ENCODE measurements around the gene CWC27.
"Not testable (repeated sequence)": the region's sequence is repeated elsewhere in the genome, so short reads cannot be mapped to it uniquely, and the experiment has no call there.

CWC27 gene

DNA sequence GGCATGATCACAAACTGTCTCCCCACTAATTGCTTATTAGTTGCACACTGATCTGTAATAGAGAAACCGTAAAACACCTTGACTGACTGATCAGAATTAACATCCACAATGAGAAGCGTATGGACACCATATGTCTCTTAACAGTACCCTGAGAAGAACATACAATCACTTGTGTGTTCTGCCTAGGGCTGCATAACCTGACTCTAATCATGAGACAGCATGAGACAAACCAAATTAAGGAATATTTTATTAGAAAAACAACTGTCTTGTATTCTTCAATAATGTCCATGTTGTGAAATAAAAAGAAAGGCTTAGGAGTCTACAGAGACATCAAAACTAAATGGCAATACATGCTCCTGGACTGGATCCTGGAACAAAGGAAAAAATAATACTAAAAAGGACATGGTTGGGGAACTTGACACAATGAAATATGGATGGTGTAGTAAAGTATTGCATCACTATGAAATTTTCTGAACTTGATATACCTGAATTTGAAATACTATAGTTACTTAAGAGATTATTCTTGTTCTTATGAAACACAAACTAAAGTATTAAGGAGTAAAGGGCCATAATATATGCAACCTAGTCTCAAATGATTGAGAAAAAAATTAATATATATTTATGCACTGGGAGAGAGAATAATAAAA, 162.1 kb downstream of the CWC27 start:
- H3K4me3 ChIP-seq (ENCODE audit: low read length in 2 of 2), result no peak overlapping the region
- no peaks in the 10 kb centered on the region for H3K9me3 ChIP-seq (ENCODE audit: control insufficient read depth in 2 of 2, low read length in 2 of 2)
- H3K27ac ChIP-seq (ENCODE audit: low read depth in 2 of 2, low read length in 2 of 2), result no peak overlapping the region
- no peak overlapping the region for H3K9ac ChIP-seq (ENCODE audit: low read depth in 1 of 2, low read length in 2 of 2)
- no peaks in the 10 kb centered on the region for H3K4me1 ChIP-seq (ENCODE audit: control insufficient read depth in 2 of 2, insufficient read depth in 2 of 2, low read length in 2 of 2)
- no peaks in the 10 kb centered on the region for H3K27me3 ChIP-seq (ENCODE audit: control insufficient read depth in 2 of 2, insufficient read depth in 2 of 2, low read length in 2 of 2)
- no peaks in the 10 kb centered on the region for H3K36me3 ChIP-seq (ENCODE audit: control insufficient read depth in 2 of 2, insufficient read depth in 2 of 2, low read length in 2 of 2)

DNA sequence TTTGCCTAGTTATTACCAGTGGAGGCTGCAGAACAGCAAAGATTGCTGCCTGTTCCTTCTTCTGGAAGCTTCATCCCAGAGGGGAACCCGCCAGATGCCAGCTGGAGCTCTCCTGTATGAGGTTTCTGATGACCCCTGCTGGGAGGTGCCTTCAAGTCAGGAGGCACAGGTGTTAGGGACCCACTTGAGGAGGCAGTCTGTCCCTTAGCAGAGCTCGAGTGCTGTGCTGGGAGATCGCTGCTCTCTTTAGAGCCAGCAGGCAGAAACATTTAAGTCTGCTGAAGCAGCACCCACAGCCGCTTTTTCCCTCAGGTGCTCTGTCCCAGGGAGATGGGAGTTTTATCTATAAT, 170.7 kb downstream of the CWC27 start:
- H3K9ac ChIP-seq (ENCODE audit: low read depth in 1 of 2, low read length in 2 of 2); H3K27ac ChIP-seq (ENCODE audit: low read depth in 2 of 2, low read length in 2 of 2); H3K36me3 ChIP-seq (ENCODE audit: control insufficient read depth in 2 of 2, insufficient read depth in 2 of 2, low read length in 2 of 2); H3K27me3 ChIP-seq (ENCODE audit: control insufficient read depth in 2 of 2, insufficient read depth in 2 of 2, low read length in 2 of 2); H3K4me1 ChIP-seq (ENCODE audit: control insufficient read depth in 2 of 2, insufficient read depth in 2 of 2, low read length in 2 of 2); H3K9me3 ChIP-seq (ENCODE audit: control insufficient read depth in 2 of 2, low read length in 2 of 2); H3K4me3 ChIP-seq (ENCODE audit: low read length in 2 of 2): not testable (repeated sequence)

DNA sequence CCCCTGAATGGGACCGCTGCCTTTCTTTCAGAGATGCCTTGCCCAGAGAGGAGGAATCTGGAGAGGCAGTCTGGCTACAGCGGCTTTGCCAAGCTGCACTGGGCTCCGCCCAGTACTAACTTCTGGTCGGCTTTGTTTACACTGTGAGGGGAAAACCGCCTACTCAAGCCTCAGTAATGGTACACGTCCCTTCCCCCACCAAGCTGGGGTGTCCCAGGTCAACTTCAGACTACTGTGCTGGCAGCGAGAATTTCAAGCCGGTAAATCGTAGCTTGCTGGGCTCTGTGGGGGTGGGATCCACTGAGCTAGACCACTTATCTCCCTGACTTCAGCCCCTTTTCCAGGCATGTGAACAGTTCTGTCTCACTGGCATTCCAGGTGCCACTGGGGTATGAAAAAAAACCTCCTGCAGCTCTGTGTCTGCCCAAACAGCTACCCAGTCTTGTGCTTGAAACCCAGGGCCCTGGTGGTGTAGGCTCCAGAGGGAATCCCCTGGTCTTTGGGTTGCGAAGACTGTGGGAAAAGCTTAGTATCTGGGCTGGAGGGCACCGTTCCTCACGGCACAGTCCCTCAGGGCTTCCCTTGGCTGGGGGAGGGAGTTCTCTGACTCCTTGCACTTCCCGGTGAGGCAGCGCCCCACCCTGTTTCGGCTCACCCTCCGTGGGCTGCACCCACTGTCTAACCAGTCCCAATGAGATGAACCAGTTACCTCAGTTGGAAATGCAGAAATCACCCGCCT, 171.2 kb downstream of the CWC27 start:
- Histone ChIP-seq H3K27me3 (ENCODE audit: control insufficient read depth in 2 of 2, insufficient read depth in 2 of 2, low read length in 2 of 2) (no peaks in the 10 kb centered on the region), H3K4me1 (ENCODE audit: control insufficient read depth in 2 of 2, insufficient read depth in 2 of 2, low read length in 2 of 2) (no peaks in the 10 kb centered on the region), H3K27ac (ENCODE audit: low read depth in 2 of 2, low read length in 2 of 2) (no peak overlapping the region), H3K9me3 (ENCODE audit: control insufficient read depth in 2 of 2, low read length in 2 of 2) (no peaks in the 10 kb centered on the region), H3K9ac (ENCODE audit: low read depth in 1 of 2, low read length in 2 of 2) (no peak overlapping the region), H3K36me3 (ENCODE audit: control insufficient read depth in 2 of 2, insufficient read depth in 2 of 2, low read length in 2 of 2) (no peaks in the 10 kb centered on the region), H3K4me3 (ENCODE audit: low read length in 2 of 2) (no peak overlapping the region)

DNA sequence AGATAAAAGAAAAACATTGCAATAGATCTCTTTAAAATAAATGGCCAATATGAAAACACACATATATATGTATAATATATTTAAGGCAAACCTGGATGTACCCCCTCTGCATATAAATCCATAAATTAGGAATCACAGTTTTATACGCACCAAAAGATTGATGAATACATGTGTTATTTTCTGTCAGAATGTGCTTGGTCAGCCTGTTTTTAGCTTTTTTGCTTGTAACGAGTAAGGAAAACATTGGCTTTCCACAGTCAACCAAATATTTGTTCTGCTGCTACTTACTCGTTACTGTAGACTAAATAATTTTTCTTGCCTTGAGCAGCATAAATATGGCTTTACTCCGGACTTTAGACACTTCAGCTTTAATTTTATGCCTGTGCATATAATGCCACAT, 173.7 kb downstream of the CWC27 start:
- no peak overlapping the region for H3K27ac ChIP-seq (ENCODE audit: low read depth in 2 of 2, low read length in 2 of 2)
- no peak overlapping the region for H3K4me3 ChIP-seq (ENCODE audit: low read length in 2 of 2)
- H3K36me3 ChIP-seq (ENCODE audit: control insufficient read depth in 2 of 2, insufficient read depth in 2 of 2, low read length in 2 of 2), result no peaks in the 10 kb centered on the region
- no peaks in the 10 kb centered on the region for H3K4me1 ChIP-seq (ENCODE audit: control insufficient read depth in 2 of 2, insufficient read depth in 2 of 2, low read length in 2 of 2)
- no peaks in the 10 kb centered on the region for H3K9me3 ChIP-seq (ENCODE audit: control insufficient read depth in 2 of 2, low read length in 2 of 2)
- H3K9ac ChIP-seq (ENCODE audit: low read depth in 1 of 2, low read length in 2 of 2), result no peak overlapping the region
- H3K27me3 ChIP-seq (ENCODE audit: control insufficient read depth in 2 of 2, insufficient read depth in 2 of 2, low read length in 2 of 2), result no peaks in the 10 kb centered on the region

DNA sequence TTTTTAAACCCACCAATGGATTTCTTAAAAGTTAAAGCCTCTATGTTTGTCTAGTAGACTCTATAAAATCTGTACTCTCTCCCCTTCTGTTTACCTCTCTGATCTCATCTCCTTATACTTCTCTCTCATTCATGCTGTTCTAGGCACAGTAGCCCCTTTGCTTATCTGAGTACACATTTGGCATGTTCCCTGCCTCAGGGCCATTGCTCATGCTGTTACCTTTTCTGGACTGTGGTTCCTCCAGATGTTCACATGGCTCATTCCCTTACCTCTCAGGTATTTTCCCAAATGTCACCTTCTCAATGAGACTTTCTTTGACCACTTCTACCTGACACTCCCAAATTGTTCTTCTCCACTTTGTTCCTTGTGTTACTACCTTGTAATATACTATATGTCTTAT, 176.1 kb downstream of the CWC27 start:
- Histone ChIP-seq H3K9me3 (ENCODE audit: control insufficient read depth in 2 of 2, low read length in 2 of 2) (no peaks in the 10 kb centered on the region), H3K27ac (ENCODE audit: low read depth in 2 of 2, low read length in 2 of 2) (no peak overlapping the region), H3K4me1 (ENCODE audit: control insufficient read depth in 2 of 2, insufficient read depth in 2 of 2, low read length in 2 of 2) (no peaks in the 10 kb centered on the region), H3K4me3 (ENCODE audit: low read length in 2 of 2) (no peak overlapping the region), H3K36me3 (ENCODE audit: control insufficient read depth in 2 of 2, insufficient read depth in 2 of 2, low read length in 2 of 2) (no peaks in the 10 kb centered on the region), H3K9ac (ENCODE audit: low read depth in 1 of 2, low read length in 2 of 2) (no peak overlapping the region), H3K27me3 (ENCODE audit: control insufficient read depth in 2 of 2, insufficient read depth in 2 of 2, low read length in 2 of 2) (no peaks in the 10 kb centered on the region)

DNA sequence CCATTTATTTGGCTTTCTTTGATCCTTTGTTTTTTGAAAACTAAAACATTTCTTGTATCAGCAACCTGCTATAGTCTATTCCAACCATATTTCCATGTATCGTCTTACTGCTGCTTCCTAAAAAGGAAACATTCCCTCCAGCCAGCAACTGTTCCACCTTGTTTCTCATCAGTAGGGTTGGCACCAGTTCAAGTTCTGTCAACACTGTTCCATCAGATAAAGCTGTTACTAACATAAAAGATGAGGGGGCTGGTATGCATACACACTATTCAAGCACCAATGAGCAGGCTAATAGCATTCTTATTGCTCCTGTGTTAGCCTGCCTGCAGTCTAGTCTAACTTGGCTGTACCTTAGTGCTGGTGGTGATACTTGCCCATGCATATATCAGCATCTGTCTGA, 178.3 kb downstream of the CWC27 start:
- no peaks in the 10 kb centered on the region for H3K27me3 ChIP-seq (ENCODE audit: control insufficient read depth in 2 of 2, insufficient read depth in 2 of 2, low read length in 2 of 2)
- H3K4me1 ChIP-seq (ENCODE audit: control insufficient read depth in 2 of 2, insufficient read depth in 2 of 2, low read length in 2 of 2), result no peaks in the 10 kb centered on the region
- H3K9ac ChIP-seq (ENCODE audit: low read depth in 1 of 2, low read length in 2 of 2), result no peak overlapping the region
- H3K9me3 ChIP-seq (ENCODE audit: control insufficient read depth in 2 of 2, low read length in 2 of 2), result no peaks in the 10 kb centered on the region
- H3K4me3 ChIP-seq (ENCODE audit: low read length in 2 of 2), result no peak overlapping the region
- H3K27ac ChIP-seq (ENCODE audit: low read depth in 2 of 2, low read length in 2 of 2), result no peak overlapping the region
- H3K36me3 ChIP-seq (ENCODE audit: control insufficient read depth in 2 of 2, insufficient read depth in 2 of 2, low read length in 2 of 2), result no peaks in the 10 kb centered on the region

DNA sequence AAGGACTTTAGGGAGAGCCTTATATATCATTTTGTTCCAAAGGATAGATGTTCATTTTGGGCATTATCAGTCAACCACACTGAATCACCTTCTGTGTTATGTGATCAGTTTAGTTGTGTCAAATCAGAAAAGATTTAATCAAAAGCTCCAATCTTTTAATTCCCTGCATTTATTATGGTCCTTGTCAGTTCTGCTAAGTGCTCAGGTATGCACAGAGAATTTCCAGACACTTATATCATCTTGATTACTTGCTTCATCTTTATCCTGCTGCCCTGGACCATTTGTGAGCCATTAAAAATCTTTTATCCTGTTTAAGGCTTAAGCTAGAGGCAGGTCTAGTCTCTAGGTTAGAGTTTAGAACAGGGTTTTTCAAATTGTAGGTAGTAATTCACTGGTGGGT, 179.1 kb downstream of the CWC27 start:
- H3K9me3 ChIP-seq (ENCODE audit: control insufficient read depth in 2 of 2, low read length in 2 of 2), result no peaks in the 10 kb centered on the region

DNA sequence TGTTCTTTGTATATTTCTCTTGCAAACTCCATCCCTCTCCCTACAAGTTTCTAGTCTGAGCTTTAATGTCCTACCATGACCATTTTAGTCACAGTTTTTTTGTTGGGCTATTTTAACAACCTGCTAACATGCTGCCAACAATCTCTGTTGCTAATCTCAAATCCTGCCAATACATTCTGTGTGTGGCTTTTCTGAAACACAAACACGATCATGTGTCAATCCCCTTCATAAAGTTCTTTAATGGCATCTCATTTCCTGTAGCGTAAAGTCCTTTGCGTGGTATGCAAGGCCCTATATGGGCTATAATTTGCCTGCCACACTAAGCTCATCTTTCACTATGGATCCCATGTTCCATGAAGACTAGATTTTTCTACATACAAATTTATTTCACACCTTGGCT, 180.6 kb downstream of the CWC27 start:
- Histone ChIP-seq H3K27ac (ENCODE audit: low read depth in 2 of 2, low read length in 2 of 2) (no peak overlapping the region), H3K9me3 (ENCODE audit: control insufficient read depth in 2 of 2, low read length in 2 of 2) (no peaks in the 10 kb centered on the region), H3K4me1 (ENCODE audit: control insufficient read depth in 2 of 2, insufficient read depth in 2 of 2, low read length in 2 of 2) (no peaks in the 10 kb centered on the region), H3K27me3 (ENCODE audit: control insufficient read depth in 2 of 2, insufficient read depth in 2 of 2, low read length in 2 of 2) (no peaks in the 10 kb centered on the region), H3K36me3 (ENCODE audit: control insufficient read depth in 2 of 2, insufficient read depth in 2 of 2, low read length in 2 of 2) (no peaks in the 10 kb centered on the region), H3K9ac (ENCODE audit: low read depth in 1 of 2, low read length in 2 of 2) (no peak overlapping the region), H3K4me3 (ENCODE audit: low read length in 2 of 2) (no peak overlapping the region)

More for the DNA sequence above, 179.1 kb downstream of the CWC27 start:
- H3K27ac ChIP-seq (ENCODE audit: low read depth in 2 of 2, low read length in 2 of 2), result no peak overlapping the region
- no peaks in the 10 kb centered on the region for H3K4me1 ChIP-seq (ENCODE audit: control insufficient read depth in 2 of 2, insufficient read depth in 2 of 2, low read length in 2 of 2)
- no peak overlapping the region for H3K4me3 ChIP-seq (ENCODE audit: low read length in 2 of 2)
- no peaks in the 10 kb centered on the region for H3K27me3 ChIP-seq (ENCODE audit: control insufficient read depth in 2 of 2, insufficient read depth in 2 of 2, low read length in 2 of 2)
- H3K36me3 ChIP-seq (ENCODE audit: control insufficient read depth in 2 of 2, insufficient read depth in 2 of 2, low read length in 2 of 2), result no peaks in the 10 kb centered on the region
- no peak overlapping the region for H3K9ac ChIP-seq (ENCODE audit: low read depth in 1 of 2, low read length in 2 of 2)

DNA sequence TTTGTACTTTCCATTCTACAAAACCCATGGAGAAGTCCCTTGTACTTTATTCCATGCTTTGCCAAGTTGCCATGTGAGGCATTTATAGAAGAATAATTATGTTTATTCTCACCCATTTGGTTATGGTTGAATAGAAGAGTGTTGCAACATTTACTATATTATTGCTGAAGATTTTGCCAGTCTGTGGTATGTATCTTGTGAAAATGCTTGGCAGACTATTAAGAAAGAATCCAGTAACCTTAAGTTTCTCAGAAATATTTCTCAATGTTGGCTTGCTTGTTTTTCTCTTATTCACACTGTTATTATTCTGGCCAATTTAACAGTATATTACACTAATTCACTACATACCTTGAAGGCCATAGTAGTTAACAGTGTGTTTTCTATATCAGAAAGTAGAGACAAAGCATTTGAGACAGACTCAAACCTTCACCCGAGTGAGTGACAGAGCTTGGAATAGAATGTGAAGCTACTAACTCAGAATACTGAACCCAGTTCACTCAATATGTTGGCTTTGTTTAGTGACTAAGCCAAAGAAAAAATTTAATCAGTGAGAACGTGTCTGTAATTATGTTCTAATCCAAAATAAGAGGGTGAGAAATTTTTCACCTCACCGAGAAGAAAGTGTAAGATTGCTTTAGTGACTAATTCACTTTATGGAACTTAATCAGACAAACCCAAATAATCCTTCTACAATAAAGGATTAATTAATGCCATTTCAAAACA, 184.4 kb downstream of the CWC27 start:
- Histone ChIP-seq H3K9me3 (ENCODE audit: control insufficient read depth in 2 of 2, low read length in 2 of 2) (no peaks in the 10 kb centered on the region), H3K27me3 (ENCODE audit: control insufficient read depth in 2 of 2, insufficient read depth in 2 of 2, low read length in 2 of 2) (no peaks in the 10 kb centered on the region), H3K4me3 (ENCODE audit: low read length in 2 of 2) (no peak overlapping the region), H3K36me3 (ENCODE audit: control insufficient read depth in 2 of 2, insufficient read depth in 2 of 2, low read length in 2 of 2) (no peaks in the 10 kb centered on the region), H3K27ac (ENCODE audit: low read depth in 2 of 2, low read length in 2 of 2) (no peak overlapping the region), H3K9ac (ENCODE audit: low read depth in 1 of 2, low read length in 2 of 2) (no peak overlapping the region), H3K4me1 (ENCODE audit: control insufficient read depth in 2 of 2, insufficient read depth in 2 of 2, low read length in 2 of 2) (no peaks in the 10 kb centered on the region)

DNA sequence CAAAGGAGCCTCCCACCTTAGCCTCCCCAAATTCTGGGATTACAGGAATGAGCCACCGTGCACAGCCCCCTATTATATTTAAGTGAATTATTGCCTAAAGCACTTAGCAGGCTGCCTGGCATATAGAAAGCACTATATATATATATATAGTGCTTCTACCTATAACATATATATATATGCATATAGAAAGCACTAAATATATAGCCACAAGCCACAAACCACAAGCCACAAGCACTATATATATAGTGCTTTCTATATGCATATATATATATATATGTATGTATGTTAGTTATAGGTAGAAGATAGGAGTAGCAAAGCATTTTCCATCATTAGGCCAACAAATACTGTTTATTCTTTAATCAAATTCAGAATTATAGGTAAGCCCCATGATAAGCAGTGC, 185.8 kb downstream of the CWC27 start:
- no peaks in the 10 kb centered on the region for H3K9me3 ChIP-seq (ENCODE audit: control insufficient read depth in 2 of 2, low read length in 2 of 2)
- no peak overlapping the region for H3K9ac ChIP-seq (ENCODE audit: low read depth in 1 of 2, low read length in 2 of 2)
- no peak overlapping the region for H3K27ac ChIP-seq (ENCODE audit: low read depth in 2 of 2, low read length in 2 of 2)
- no peaks in the 10 kb centered on the region for H3K36me3 ChIP-seq (ENCODE audit: control insufficient read depth in 2 of 2, insufficient read depth in 2 of 2, low read length in 2 of 2)
- no peaks in the 10 kb centered on the region for H3K4me1 ChIP-seq (ENCODE audit: control insufficient read depth in 2 of 2, insufficient read depth in 2 of 2, low read length in 2 of 2)
- no peak overlapping the region for H3K4me3 ChIP-seq (ENCODE audit: low read length in 2 of 2)
- H3K27me3 ChIP-seq (ENCODE audit: control insufficient read depth in 2 of 2, insufficient read depth in 2 of 2, low read length in 2 of 2), result no peaks in the 10 kb centered on the region
